Esophagus squamous epithelium (tissue), 5 donors: ENCODE data around the gene FAM222A. TPM values are rescaled to one million over a fixed set of nuclear protein-coding genes. Genes with fewer than 3 reads are reported as not detected.

Experiments used
- DNase-seq: peaks from one replicate; lab custom pipeline; 2025; lab: John Stamatoyannopoulos, UW
- H3K27ac ChIP-seq, 4 donors: fragments of 200-600 bp; sonication (generic); one replicate each; pipeline ENCODE4 v1.5.1; 2016 to 2019; ENCODE audit warnings: mild to moderate bottlenecking in 1 of 4
- H3K27me3 ChIP-seq, 4 donors: fragments of 200-600 bp; sonication (generic); 1 replicate in 3 of 4; 2 replicates in 1 of 4; pipeline versions ENCODE4 v1.5.1 to v1.6.0; 2017 to 2021; ENCODE audit warnings: antibody characterized with exemption in 1 of 4
- H3K36me3 ChIP-seq, 3 donors: fragments of 200-600 bp; sonication (generic); one replicate each; pipeline ENCODE4 v1.5.1; 2016 to 2019
- H3K4me1 ChIP-seq, 3 donors: fragments of 200-600 bp; sonication (generic); one replicate each; pipeline ENCODE4 v1.5.1; 2017 to 2019
- H3K4me3 ChIP-seq, 4 donors: fragments of 200-600 bp; sonication (generic); 1 replicate in 3 of 4; 2 replicates in 1 of 4; pipeline ENCODE4 v1.5.1; 2016 to 2019; ENCODE audit warnings: mild to moderate bottlenecking in 2 of 4, moderate library complexity in 1 of 4
- H3K9me3 ChIP-seq, 3 donors: fragments of 200-600 bp; sonication (generic); one replicate each; pipeline ENCODE4 v1.5.1; 2016 to 2019
- CTCF ChIP-seq, 6 experiments: fragments of 450-650 bp in 4 of 6; fragments of 200-600 bp in 2 of 6; sonication (generic) in 2 of 6; IDR thresholded peaks; one replicate each; pipeline ENCODE4 v1.5.1; 2016 to 2019; ENCODE audit warnings: antibody characterized with exemption in 6 of 6, mild to moderate bottlenecking in 4 of 6, moderate library complexity in 4 of 6
- POLR2A ChIP-seq, 4 donors: fragments of 450-650 bp; IDR thresholded peaks; one replicate each; pipeline ENCODE4 v1.6.1; 2017; ENCODE audit warnings: antibody characterized with exemption in 4 of 4, mild to moderate bottlenecking in 4 of 4, moderate library complexity in 3 of 4
- WGBS, 2 donors: methylation state at CpG; one replicate each; pipeline ENCODE4 v1.1.5; 2018; 5-methylcytosine and 5-hydroxymethylcytosine counted together
- intact Hi-C: fragments of 100-400 bp; cut with DNase I; formaldehyde crosslinking; loops from one replicate; pipeline ENCODE4 v1.15.0; 2022
- total RNA-seq, 4 donors: library from RNA; depleted of rRNA; stranded (reverse); fragments of >200 nt; gene quantifications; one replicate each; pipeline ENCODE4 v1.1.0, GENCODE V29; 2016
- donor health status: DM: yes; HTN: yes; CAD: no.

Gene FAM222A
- total RNA-seq, 4 donors from 2014 or later: 0.57 to 9.3 (median 5.0) TPM

GRCh38 chr12:109797905-109798669 lies 84.5 kb downstream of the FAM222A start:
- TF ChIP-seq POLR2A (IDR thresholded peaks at IDR 0.05) (no peak), CTCF (IDR thresholded peaks at IDR 0.05) (no peak)
- H3K27ac ChIP-seq: no peak overlapping the region
- H3K27me3 ChIP-seq: no peaks in the 10 kb centered on the region
- peaks cover 0 to 52% (median 0%) of the 10 kb centered on the region in 3 donors for H3K36me3 ChIP-seq
- H3K9me3 ChIP-seq: no peaks in the 10 kb centered on the region
- H3K4me3 ChIP-seq: no peak overlapping the region
- 65 to 66% methylated on average over 5 to 14 of the region's 19 CpGs for WGBS, 2 donors
- H3K4me1 ChIP-seq: no peaks in the 10 kb centered on the region
- intact Hi-C loops: no loop called here
- DNase-seq: no peak

- H3K27ac ChIP-seq: no peak overlapping the region
- H3K36me3 ChIP-seq: peaks cover 0 to 55% (median 0%) of the 10 kb centered on the region in 3 donors
- no peaks in the 10 kb centered on the region for H3K4me1 ChIP-seq
- no peaks in the 10 kb centered on the region for H3K9me3 ChIP-seq
- DNase-seq: no peak
- no peak for TF ChIP-seq POLR2A (IDR thresholded peaks at IDR 0.05)
- no peak for TF ChIP-seq CTCF (IDR thresholded peaks at IDR 0.05)
- no peak overlapping the region for H3K4me3 ChIP-seq
- H3K27me3 ChIP-seq: no peaks in the 10 kb centered on the region
- 74 to 75% methylated on average over 4 to 6 of the region's 20 CpGs for WGBS, 2 donors
- intact Hi-C loops: no loop called here
These were observed 85.1 kb downstream of the FAM222A start for GRCh38 chr12:109798691-109799090.

GRCh38 chr12:109800536-109800935 lies 86.9 kb downstream of the FAM222A start:
- H3K27ac ChIP-seq: no peak overlapping the region
- H3K9me3 ChIP-seq: no peaks in the 10 kb centered on the region
- intact Hi-C loops: no loop called here
- H3K4me1 ChIP-seq: no peaks in the 10 kb centered on the region
- no peak for DNase-seq
- peaks cover 0 to 65% (median 0%) of the 10 kb centered on the region in 3 donors for H3K36me3 ChIP-seq
- TF ChIP-seq POLR2A (IDR thresholded peaks at IDR 0.05) (no peak), CTCF (IDR thresholded peaks at IDR 0.05) (no peak)
- 83 to 96% methylated on average over 3 to 5 of the region's 13 CpGs for WGBS, 2 donors
- no peak overlapping the region for H3K4me3 ChIP-seq
- H3K27me3 ChIP-seq: no peaks in the 10 kb centered on the region

- intact Hi-C loops: no loop called here
- DNase-seq: no peak
- no peak for TF ChIP-seq POLR2A (IDR thresholded peaks at IDR 0.05)
- TF ChIP-seq CTCF (IDR thresholded peaks at IDR 0.05): no peak
- Histone ChIP-seq H3K4me3 (no peak overlapping the region), H3K27me3 (no peaks in the 10 kb centered on the region), H3K9me3 (no peaks in the 10 kb centered on the region), H3K27ac (no peak overlapping the region), H3K4me1 (no peaks in the 10 kb centered on the region), H3K36me3 (peaks cover 0 to 62% (median 0%) of the 10 kb centered on the region in 3 donors)
- WGBS, 2 donors: 83 to 98% methylated on average over 6 to 7 of the region's 15 CpGs
These were observed 89.2 kb downstream of the FAM222A start for GRCh38 chr12:109802828-109803227.

GRCh38 chr12:109803678-109804077 lies 90.1 kb downstream of the FAM222A start:
- Histone ChIP-seq H3K36me3 (peaks cover 0 to 54% (median 0%) of the 10 kb centered on the region in 3 donors), H3K4me1 (no peaks in the 10 kb centered on the region), H3K27ac (no peak overlapping the region), H3K4me3 (no peak overlapping the region), H3K27me3 (no peaks in the 10 kb centered on the region), H3K9me3 (no peaks in the 10 kb centered on the region)
- intact Hi-C loops: no loop called here
- no peak for TF ChIP-seq POLR2A (IDR thresholded peaks at IDR 0.05)
- no peak for TF ChIP-seq CTCF (IDR thresholded peaks at IDR 0.05)
- 75 to 94% methylated on average over 2 of the region's 3 CpGs for WGBS, 2 donors
- no peak for DNase-seq
